Fibroblast of skin of scalp (primary cell): ENCODE measurements around the gene PFKL.
"Not testable (repeated sequence)": the region's sequence is repeated elsewhere in the genome, so short reads cannot be mapped to it uniquely, and the experiment has no call there.

Source experiments
- DNase-seq: peaks from one replicate; pipeline ENCODE4 v3.0.0-alpha.2; 2013

The PFKL gene

DNA sequence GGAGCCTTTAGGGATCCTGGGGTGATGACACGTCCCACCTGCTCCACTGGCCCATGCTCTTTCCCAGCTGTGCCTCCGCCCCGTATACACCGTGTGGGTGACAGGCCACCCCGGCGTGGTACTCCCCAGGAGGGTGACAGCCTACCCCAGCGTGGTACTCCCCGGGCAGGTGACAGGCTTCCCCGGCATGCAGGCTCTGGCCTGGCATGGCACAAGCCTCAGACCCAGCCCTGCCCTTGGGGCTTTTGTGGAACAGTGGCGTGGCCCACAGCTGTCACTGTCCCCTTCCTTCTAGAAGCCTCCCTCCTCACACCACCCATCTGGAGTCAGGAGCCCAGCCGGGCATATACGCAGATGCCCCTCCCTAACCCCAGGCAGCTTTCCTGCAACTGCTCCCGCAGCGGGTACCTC, 4.7 kb upstream of the PFKL start:
- peak; percentile 19 for DNase-seq

DNA sequence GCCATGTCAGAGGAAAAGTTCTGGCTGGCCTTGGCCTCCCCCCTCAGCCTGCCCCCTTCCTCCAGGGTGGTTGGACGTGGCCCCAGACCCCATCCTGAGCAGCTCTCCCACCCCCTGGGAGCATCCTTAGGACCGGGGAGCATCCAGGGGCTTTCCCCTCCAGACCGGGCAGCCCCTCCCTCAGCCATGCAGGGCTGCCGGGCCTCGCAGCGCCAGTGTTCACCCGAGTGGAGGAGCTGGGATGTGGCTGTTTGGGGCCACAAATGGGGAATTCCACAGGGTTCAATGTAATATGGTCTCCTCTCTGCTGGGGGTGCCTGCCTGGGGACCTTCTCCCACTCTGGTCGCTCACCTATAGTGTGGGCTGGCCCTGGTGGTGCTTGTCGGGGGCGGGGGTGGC, 4.2 kb upstream of the PFKL start:
- no peak for DNase-seq

DNA sequence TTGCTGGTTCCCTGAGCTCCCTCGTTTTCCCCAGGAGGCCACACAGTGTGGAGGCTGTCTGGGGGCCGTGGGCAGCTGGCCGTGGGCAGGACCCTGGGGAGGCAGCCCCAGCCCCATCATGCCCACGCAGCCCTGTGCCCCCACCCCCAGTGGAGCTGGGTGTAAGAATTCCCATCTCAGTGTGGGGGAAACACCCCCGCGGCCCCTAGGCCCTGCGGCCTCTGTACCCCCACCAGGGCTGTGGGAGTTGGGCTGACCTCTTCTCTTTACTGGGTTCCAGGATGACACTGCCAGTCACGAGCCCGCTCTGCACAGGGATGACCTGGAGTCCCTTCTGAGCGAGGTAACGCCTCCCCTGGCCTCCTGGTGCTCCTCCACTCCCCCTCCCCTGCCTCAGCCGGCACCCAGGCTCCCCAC, 3.7 kb upstream of the PFKL start:
- no peak for DNase-seq

DNA sequence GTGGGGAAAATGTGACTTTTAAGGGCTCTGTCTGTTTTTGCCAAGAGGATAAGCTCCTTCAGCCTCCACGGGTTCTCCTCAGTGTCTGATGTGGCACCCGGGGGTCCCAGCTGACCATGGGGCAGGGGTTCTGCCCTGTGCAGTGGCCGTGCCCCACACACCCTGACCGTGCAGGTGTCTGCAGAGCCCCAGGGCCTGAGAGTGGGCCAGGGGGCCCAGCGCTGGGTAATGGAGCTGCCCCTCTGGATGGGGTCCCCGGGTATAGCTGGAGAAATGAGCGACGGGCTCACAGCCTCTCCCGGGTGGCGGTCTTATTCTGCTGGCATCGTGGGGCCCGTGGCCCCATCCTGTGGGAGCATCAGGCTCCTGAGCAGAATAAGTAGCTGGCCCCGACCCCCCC, 2.9 kb upstream of the PFKL start:
- no peak for DNase-seq

GRCh38 chr21:44297525-44298290, 2.1 kb upstream of the PFKL start:
- DNase-seq = peak; percentile 81

GRCh38 chr21:44298301-44298700, 1.6 kb upstream of the PFKL start:
- peak; percentile 34 for DNase-seq

GRCh38 chr21:44299085-44299457, 782 bp upstream of the PFKL start:
- DNase-seq = peak; percentile 15

GRCh38 chr21:44300262-44300959, 558 bp downstream of the PFKL start:
- DNase-seq = peak; percentile 71

GRCh38 chr21:44301141-44301540, 1.3 kb downstream of the PFKL start:
- DNase-seq = no peak

- no peak for DNase-seq
Measured at GRCh38 chr21:44301961-44302406, 2.1 kb downstream of the PFKL start.

DNA sequence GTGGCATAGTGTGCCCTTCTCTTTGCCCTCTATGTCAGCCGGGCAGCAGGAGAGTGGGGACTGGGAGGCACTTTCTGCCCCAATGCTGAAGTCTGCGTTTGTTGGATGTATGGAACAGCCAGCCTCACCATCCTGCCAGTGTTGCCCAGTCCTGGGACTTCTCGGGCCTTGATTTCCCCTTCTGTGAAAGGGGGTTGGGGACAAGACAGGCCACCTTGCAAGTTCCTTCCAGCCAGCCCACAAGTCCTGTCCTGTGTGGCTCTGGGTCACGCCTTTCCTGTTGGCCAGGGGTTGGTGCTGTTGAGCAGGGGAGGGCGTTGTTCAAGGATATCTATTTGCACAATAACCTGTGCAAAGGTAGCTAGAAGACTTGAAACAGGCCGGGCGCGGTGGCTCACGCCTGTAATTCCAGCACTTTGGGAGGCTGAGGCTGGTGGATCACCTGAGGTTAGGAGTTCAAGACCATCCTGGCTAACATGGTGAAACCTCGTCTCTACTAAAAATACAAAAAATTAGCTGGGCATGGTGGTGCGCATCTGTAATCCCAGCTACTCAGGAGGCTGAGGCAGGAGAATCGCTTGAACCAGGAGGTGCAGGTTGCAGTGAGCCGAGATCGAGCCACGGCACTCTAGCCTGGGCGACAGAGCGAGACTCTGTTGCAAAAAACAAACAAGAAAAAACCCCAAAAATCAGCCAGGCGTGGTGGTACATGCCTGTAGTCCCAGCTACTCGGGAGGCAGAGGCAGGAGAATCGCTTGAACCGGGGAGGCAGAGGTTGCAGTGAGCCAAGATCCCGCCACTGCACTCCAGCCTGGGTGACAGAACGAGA, 2.9 kb downstream of the PFKL start:
- DNase-seq = not testable (repeated sequence)

DNA sequence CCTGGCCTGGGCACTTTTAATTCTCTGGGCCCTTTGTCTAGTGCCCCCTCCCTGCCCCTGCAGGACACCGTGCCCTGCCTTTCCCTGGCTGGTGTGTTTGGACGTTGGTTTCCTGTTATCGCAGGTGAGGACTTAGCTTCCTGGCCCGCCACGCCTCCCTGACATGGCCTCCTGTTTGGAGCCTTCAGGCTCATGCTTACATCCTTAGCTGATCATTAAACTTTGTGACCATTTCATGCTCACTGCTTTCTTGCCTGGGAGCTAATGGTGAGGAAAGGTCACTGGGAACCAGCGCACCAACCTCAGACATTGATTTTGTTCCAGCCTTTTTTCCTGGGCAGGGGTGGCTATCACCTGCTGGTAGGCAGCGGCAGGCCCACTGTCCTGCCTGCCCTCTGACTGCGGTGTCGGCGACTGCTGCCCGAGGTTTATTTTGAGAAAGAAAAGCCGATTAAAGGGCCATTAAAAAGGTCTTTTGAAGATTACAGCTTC, 3.7 kb downstream of the PFKL start:
- no peak for DNase-seq

GRCh38 chr21:44304011-44304616, 4.3 kb downstream of the PFKL start:
- no peak for DNase-seq

DNA sequence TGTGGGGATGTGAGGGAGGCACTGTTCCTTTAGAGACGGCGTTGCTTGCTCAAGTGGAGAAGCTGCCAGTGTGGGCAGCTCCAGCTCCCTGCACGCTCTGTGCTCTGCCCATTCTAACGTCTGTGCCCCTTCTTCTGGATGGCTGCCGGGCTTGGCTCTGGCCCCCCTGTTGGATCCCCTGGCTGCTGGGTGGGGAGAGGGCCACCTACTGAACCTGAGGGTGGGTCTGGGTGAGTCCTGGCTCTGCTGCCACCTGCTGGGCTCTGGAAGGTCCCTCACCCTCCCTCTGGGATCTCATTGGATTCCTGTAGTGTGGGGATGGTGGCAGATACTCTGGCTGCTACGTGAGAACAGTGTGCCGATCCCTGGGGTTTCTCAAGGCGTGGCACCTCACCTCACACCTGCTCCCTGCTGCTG, 5.0 kb downstream of the PFKL start:
- DNase-seq = peak; percentile 39

- DNase-seq = no peak
Measured at GRCh38 chr21:44305691-44306090, 5.8 kb downstream of the PFKL start.

GRCh38 chr21:44306936-44307704, 7.3 kb downstream of the PFKL start:
- DNase-seq = no peak

GRCh38 chr21:44310628-44311507, 11.0 kb downstream of the PFKL start:
- no peak for DNase-seq

GRCh38 chr21:44312089-44312488, 12.2 kb downstream of the PFKL start:
- DNase-seq = no peak

DNA sequence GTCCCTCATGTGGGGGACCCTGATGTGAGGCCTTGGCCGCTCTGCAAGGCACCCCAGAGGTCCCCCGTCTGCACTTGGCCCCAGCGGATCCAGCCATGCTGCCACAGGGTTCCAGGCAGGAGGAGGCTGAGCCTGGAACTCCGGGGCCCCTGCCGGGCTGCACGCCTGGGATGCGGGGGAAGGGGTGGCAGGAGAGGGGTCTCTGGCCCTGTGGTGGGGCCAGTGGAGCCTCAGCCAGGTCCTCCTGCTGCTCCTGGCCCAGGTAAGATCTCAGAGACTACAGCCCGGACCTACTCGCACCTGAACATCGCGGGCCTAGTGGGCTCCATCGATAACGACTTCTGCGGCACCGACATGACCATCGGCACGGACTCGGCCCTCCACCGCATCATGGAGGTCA, 12.9 kb downstream of the PFKL start:
- no peak for DNase-seq

GRCh38 chr21:44313451-44313850, 13.6 kb downstream of the PFKL start:
- no peak for DNase-seq

DNA sequence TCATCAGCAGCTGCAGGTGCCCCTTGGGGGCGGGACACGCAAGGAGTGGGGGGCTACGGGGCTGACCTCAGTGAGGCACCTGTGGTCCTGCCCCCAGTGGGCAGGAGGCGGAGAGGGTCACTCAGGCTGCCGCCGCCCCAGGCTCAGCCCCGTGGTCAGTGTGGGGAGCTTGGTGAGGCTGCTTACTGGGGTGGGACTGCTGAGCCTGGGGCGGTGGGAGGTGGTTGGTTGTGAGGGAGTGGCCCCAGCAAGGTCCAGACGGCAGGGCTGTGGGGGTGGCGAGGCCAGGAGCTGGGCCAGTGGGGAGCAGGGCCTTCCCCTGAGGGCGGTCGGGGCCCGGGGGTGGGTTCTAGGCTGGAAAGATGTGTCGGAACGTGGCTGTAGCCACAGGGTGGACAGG, 14.3 kb downstream of the PFKL start:
- no peak for DNase-seq
